HepG2 (cell line): ENCODE results near the gene GDAP1L1. TPM values are rescaled to one million over a fixed set of nuclear protein-coding genes. Genes with fewer than 3 reads are reported as not detected.

Source experiments
- ADNP ChIP-seq: sonication (generic); formaldehyde crosslinking; IDR thresholded peaks from 2 replicates; pipeline ENCODE4 v1.4.0; 2020; ENCODE audit warnings: missing genetic modification reagents
- CBX5 ChIP-seq: sonication (generic); formaldehyde crosslinking; IDR thresholded peaks from 2 replicates; pipeline ENCODE4 v1.4.0; 2020; ENCODE audit warnings: missing genetic modification reagents, borderline replicate concordance
- ELF1 ChIP-seq: sonication (generic); formaldehyde crosslinking; IDR thresholded peaks from 2 replicates; pipeline ENCODE4 v1.4.0; 2020; ENCODE audit warnings: missing genetic modification reagents
- FOSL2 ChIP-seq: sonication (generic); formaldehyde crosslinking; IDR thresholded peaks from 2 replicates; pipeline ENCODE4 v1.4.0; 2020; ENCODE audit warnings: missing genetic modification reagents
- GATA4 ChIP-seq: sonication (generic); IDR thresholded peaks from 2 replicates; pipeline ENCODE4 v1.6.1; 2016; ENCODE audit warnings: antibody characterized with exemption, low read depth, borderline replicate concordance
- KDM2A ChIP-seq: sonication (generic); formaldehyde crosslinking; IDR thresholded peaks from 2 replicates; pipeline ENCODE4 v1.4.0; 2020; ENCODE audit warnings: low read depth, missing genetic modification reagents, borderline replicate concordance
- KDM5B ChIP-seq: sonication (generic); formaldehyde crosslinking; IDR thresholded peaks from 2 replicates; pipeline ENCODE4 v1.4.0; 2020; ENCODE audit warnings: missing genetic modification reagents, mild to moderate bottlenecking, borderline replicate concordance
- KLF12 ChIP-seq: sonication (generic); formaldehyde crosslinking; IDR thresholded peaks from 2 replicates; pipeline ENCODE4 v1.4.0; 2020; ENCODE audit warnings: missing genetic modification reagents, borderline replicate concordance
- MEF2D ChIP-seq: sonication (generic); formaldehyde crosslinking; IDR thresholded peaks from 2 replicates; pipeline ENCODE4 v1.5.1; 2020; ENCODE audit warnings: mild to moderate bottlenecking, missing genetic modification reagents
- MIXL1 ChIP-seq: IDR thresholded peaks from 2 replicates; pipeline ENCODE4 v1.6.1; 2016
- MYNN ChIP-seq: sonication (generic); formaldehyde crosslinking; IDR thresholded peaks from 2 replicates; pipeline ENCODE4 v1.4.0; 2020; ENCODE audit warnings: mild to moderate bottlenecking, low read depth, missing genetic modification reagents
- NCOA1 ChIP-seq: sonication (generic); formaldehyde crosslinking; IDR thresholded peaks from 2 replicates; pipeline ENCODE4 v1.9.0; 2021; ENCODE audit warnings: missing genetic modification reagents
- NCOA2 ChIP-seq: sonication (generic); formaldehyde crosslinking; IDR thresholded peaks from 2 replicates; pipeline ENCODE4 v1.8.0; 2022; ENCODE audit warnings: inconsistent platforms
- ONECUT2 ChIP-seq: sonication (generic); formaldehyde crosslinking; IDR thresholded peaks from 2 replicates; pipeline ENCODE4 v1.4.0; 2020; ENCODE audit warnings: missing genetic modification reagents
- RFX5 ChIP-seq: IDR thresholded peaks from 2 replicates; pipeline ENCODE4 v1.6.1; 2011; ENCODE audit warnings: low read depth, low read length, improper control_type of control experiment
- SMAD3 ChIP-seq: sonication (generic); formaldehyde crosslinking; IDR thresholded peaks from 2 replicates; pipeline ENCODE4 v1.4.0; 2020; ENCODE audit warnings: missing genetic modification reagents
- SOX6 ChIP-seq, 2 experiments: fragments of 450-650 bp in 1 of 2; sonication (generic) in 1 of 2; formaldehyde crosslinking in 1 of 2; IDR thresholded peaks; 2 replicates each; pipeline versions ENCODE4 v1.4.0 to v1.6.1; 2017 to 2020; ENCODE audit warnings: antibody characterized with exemption in 1 of 2, mild to moderate bottlenecking in 1 of 2, missing genetic modification reagents in 1 of 2
- ZBTB2 ChIP-seq: sonication (generic); formaldehyde crosslinking; IDR thresholded peaks from 2 replicates; pipeline ENCODE4 v1.8.0; 2022; ENCODE audit warnings: low read depth, missing genetic modification reagents
- ZBTB8A ChIP-seq: sonication (generic); formaldehyde crosslinking; IDR thresholded peaks from 2 replicates; pipeline ENCODE4 v1.4.0; 2020; ENCODE audit warnings: mild to moderate bottlenecking, low read depth, missing genetic modification reagents, borderline replicate concordance
- ZFX ChIP-seq: sonication (generic); formaldehyde crosslinking; IDR thresholded peaks from 2 replicates; pipeline ENCODE4 v1.4.0; 2020; ENCODE audit warnings: mild to moderate bottlenecking, low read depth, missing genetic modification reagents, moderate library complexity
- ZGPAT ChIP-seq: IDR thresholded peaks from 2 replicates; pipeline ENCODE4 v1.6.1; 2016; ENCODE audit warnings: mild to moderate bottlenecking
- ZNF3 ChIP-seq: IDR thresholded peaks from 2 replicates; pipeline ENCODE4 v1.7.0; 2017; ENCODE audit warnings: inconsistent platforms
- ZNF337 ChIP-seq: sonication (generic); formaldehyde crosslinking; IDR thresholded peaks from 2 replicates; pipeline ENCODE4 v1.5.1; 2020; ENCODE audit warnings: missing genetic modification reagents, low read depth, mild to moderate bottlenecking, borderline replicate concordance
- ZNF484 ChIP-seq: sonication (generic); formaldehyde crosslinking; IDR thresholded peaks from 2 replicates; pipeline ENCODE4 v1.5.1; 2020; ENCODE audit warnings: mild to moderate bottlenecking, low read depth, missing genetic modification reagents, borderline replicate concordance
- ZNF510 ChIP-seq: sonication (generic); formaldehyde crosslinking; IDR thresholded peaks from 2 replicates; pipeline ENCODE4 v1.4.0; 2020; ENCODE audit warnings: low read depth, mild to moderate bottlenecking, missing genetic modification reagents
- ZNF557 ChIP-seq: sonication (generic); formaldehyde crosslinking; IDR thresholded peaks from 2 replicates; pipeline ENCODE4 v1.4.0; 2020; ENCODE audit warnings: missing genetic modification reagents
- ZNF766 ChIP-seq: sonication (generic); formaldehyde crosslinking; IDR thresholded peaks from 2 replicates; pipeline ENCODE4 v1.5.0; 2020; ENCODE audit warnings: missing genetic modification reagents, borderline replicate concordance
- ZNF772 ChIP-seq: sonication (generic); formaldehyde crosslinking; IDR thresholded peaks from 2 replicates; pipeline ENCODE4 v1.5.0; 2020; ENCODE audit warnings: mild to moderate bottlenecking, missing genetic modification reagents
- ZSCAN20 ChIP-seq: sonication (generic); formaldehyde crosslinking; IDR thresholded peaks from 2 replicates; pipeline ENCODE4 v1.4.0; 2020; ENCODE audit warnings: missing genetic modification reagents, mild to moderate bottlenecking, borderline replicate concordance
- ZSCAN22 ChIP-seq: sonication (generic); formaldehyde crosslinking; IDR thresholded peaks from 2 replicates; pipeline ENCODE4 v1.4.0; 2020; ENCODE audit warnings: mild to moderate bottlenecking, missing genetic modification reagents
- polyA plus RNA-seq, 8 experiments: library from polyadenylated mRNA; depleted of rRNA in 3 of 8; stranded (reverse) in 7 of 8; unstranded in 1 of 8; fragments of >200 nt; fragmentation: Illumina TruSeq in 4 of 8; extraction: Trizol in 4 of 8; gene quantifications; 2 replicates each; pipeline versions ENCODE4 v1.2.1 to v1.2.3, GENCODE V29; 2011 to 2016; ENCODE audit warnings: low read depth in 4 of 8, missing spikeins in 1 of 8, mixed read lengths in 1 of 8; ENCODE audit not compliant: insufficient read depth in 1 of 8
- total RNA-seq, 5 experiments: library from RNA; depleted of rRNA; stranded (reverse); fragments of >200 nt; fragmentation: Illumina TruSeq; extraction: Trizol; gene quantifications; 2 replicates each; pipeline ENCODE4 v1.2.3, GENCODE V29; 2016; ENCODE audit warnings: low read depth in 1 of 5

The GDAP1L1 gene
- total and polyA plus RNA-seq, 2 of the 13 experiments (the other 11 are each of a cell fraction or from before 2014, with no cell fraction given) = 0.04 TPM; not detected in 1

- TF ChIP-seq NCOA2 (CRISPR knock-in tag) = peak; percentile 86
- peak; percentile 98 for TF ChIP-seq ZSCAN20 (CRISPR knock-in tag)
- peak; percentile 97 for TF ChIP-seq MIXL1 (CRISPR knock-in tag)
- peak; percentile 77 for TF ChIP-seq ZFX (CRISPR knock-in tag)
- 0 out of 2 replicates have a peak, but pooled peaks have one; percentile 7 for TF ChIP-seq RFX5
- peak; percentile 99 for TF ChIP-seq ZNF557
- no peak for TF ChIP-seq ZNF3 (CRISPR knock-in tag)
- TF ChIP-seq ZBTB2 = no peak; the same call in 1 of the 2 replicates
- TF ChIP-seq SOX6 (IDR thresholded peaks at IDR 0.05) = no peak
- peak; percentile 66 for TF ChIP-seq SOX6 (CRISPR knock-in tag; IDR thresholded peaks at IDR 0.05)
- peak; percentile 94 for TF ChIP-seq CBX5 (CRISPR knock-in tag)
- TF ChIP-seq FOSL2 (CRISPR knock-in tag) = peak; percentile 83
- peak; percentile 98 for TF ChIP-seq MYNN (CRISPR knock-in tag)
- peak; percentile 86; the same call in 1 of the 2 replicates for TF ChIP-seq ZBTB8A (CRISPR knock-in tag)
- TF ChIP-seq KDM5B (CRISPR knock-in tag) = peak; percentile 97; the same call in 1 of the 2 replicates
- peak; percentile 95 for TF ChIP-seq ZNF772 (CRISPR knock-in tag)
- no peak for TF ChIP-seq GATA4
- no peak; the same call in 1 of the 2 replicates for TF ChIP-seq ZNF484 (CRISPR knock-in tag)
- no peak for TF ChIP-seq NCOA1 (CRISPR knock-in tag)
- TF ChIP-seq ZNF766 (CRISPR knock-in tag) = peak; percentile 100
- TF ChIP-seq ELF1 (CRISPR knock-in tag) = peak; percentile 59
- peak; percentile 97 for TF ChIP-seq KLF12
- TF ChIP-seq KDM2A (CRISPR knock-in tag) = peak; percentile 95
- peak; percentile 82 for TF ChIP-seq ZGPAT (CRISPR knock-in tag)
- peak; percentile 83; the same call in 1 of the 2 replicates for TF ChIP-seq ZSCAN22 (CRISPR knock-in tag)
- TF ChIP-seq ADNP (CRISPR knock-in tag) = 0 out of 2 replicates have a peak, but pooled peaks have one; percentile 8
- peak; percentile 79 for TF ChIP-seq ONECUT2
- TF ChIP-seq MEF2D (CRISPR knock-in tag) = peak; percentile 88; the same call in 1 of the 2 replicates
- peak; percentile 98; the same call in 1 of the 2 replicates for TF ChIP-seq ZNF337 (CRISPR knock-in tag)
- TF ChIP-seq ZNF510 (CRISPR knock-in tag) = peak; percentile 98
- peak; percentile 100 for TF ChIP-seq SMAD3 (CRISPR knock-in tag)
Observed at GRCh38 chr20:44247586-44248409, 690 bp downstream of the GDAP1L1 start (continued).
